Esophagus squamous epithelium (tissue), 5 donors: ENCODE measurements around the gene GNG12. TPM values are rescaled to one million over a fixed set of nuclear protein-coding genes. Genes with fewer than 3 reads are reported as not detected.

ENCODE experiments used
- DNase-seq: peaks from one replicate; lab custom pipeline; 2025; lab: John Stamatoyannopoulos, UW
- H3K27ac ChIP-seq, 4 donors: fragments of 200-600 bp; sonication (generic); one replicate each; pipeline ENCODE4 v1.5.1; 2016 to 2019; ENCODE audit warnings: mild to moderate bottlenecking in 1 of 4
- H3K27me3 ChIP-seq, 4 donors: fragments of 200-600 bp; sonication (generic); 1 replicate in 3 of 4; 2 replicates in 1 of 4; pipeline versions ENCODE4 v1.5.1 to v1.6.0; 2017 to 2021; ENCODE audit warnings: antibody characterized with exemption in 1 of 4
- H3K36me3 ChIP-seq, 3 donors: fragments of 200-600 bp; sonication (generic); one replicate each; pipeline ENCODE4 v1.5.1; 2016 to 2019
- H3K4me1 ChIP-seq, 3 donors: fragments of 200-600 bp; sonication (generic); one replicate each; pipeline ENCODE4 v1.5.1; 2017 to 2019
- H3K4me3 ChIP-seq, 4 donors: fragments of 200-600 bp; sonication (generic); 1 replicate in 3 of 4; 2 replicates in 1 of 4; pipeline ENCODE4 v1.5.1; 2016 to 2019; ENCODE audit warnings: mild to moderate bottlenecking in 2 of 4, moderate library complexity in 1 of 4
- H3K9me3 ChIP-seq, 3 donors: fragments of 200-600 bp; sonication (generic); one replicate each; pipeline ENCODE4 v1.5.1; 2016 to 2019
- POLR2A ChIP-seq, 4 donors: fragments of 450-650 bp; IDR thresholded peaks; one replicate each; pipeline ENCODE4 v1.6.1; 2017; ENCODE audit warnings: antibody characterized with exemption in 4 of 4, mild to moderate bottlenecking in 4 of 4, moderate library complexity in 3 of 4
- WGBS, 2 donors: methylation state at CpG; one replicate each; pipeline ENCODE4 v1.1.5; 2018; 5-methylcytosine and 5-hydroxymethylcytosine counted together
- intact Hi-C: fragments of 100-400 bp; cut with DNase I; formaldehyde crosslinking; loops from one replicate; pipeline ENCODE4 v1.15.0; 2022
- total RNA-seq, 4 donors: library from RNA; depleted of rRNA; stranded (reverse); fragments of >200 nt; gene quantifications; one replicate each; pipeline ENCODE4 v1.1.0, GENCODE V29; 2016
- TF ChIP-seq, protein P1 (sequence below), 6 experiments: fragments of 450-650 bp in 4 of 6; fragments of 200-600 bp in 2 of 6; sonication (generic) in 2 of 6; IDR thresholded peaks; one replicate each; pipeline ENCODE4 v1.5.1; 2016 to 2019; ENCODE audit warnings: antibody characterized with exemption in 6 of 6, mild to moderate bottlenecking in 4 of 6, moderate library complexity in 4 of 6
- donor health status: DM: yes; HTN: yes; CAD: no.

The GNG12 gene
- total RNA-seq, 4 donors from 2014 or later, result 65.4 to 104 (median 89.9) TPM

- H3K4me3 ChIP-seq, result peak overlapping the region in 3 of 4 donors; percentile 77 to 92 (median 84)
- H3K36me3 ChIP-seq, result peaks cover 6 to 27% (median 9%) of the 10 kb centered on the region in 3 donors
- DNase-seq, result no peak
- intact Hi-C loops, result loop anchor here (2.0 to 10.0 kb wide), 3 partner anchors 63 to 147 kb away; partner anchors contain the start of gene GNG12
- 28 to 57% methylated on average over 4 of the region's 4 CpGs for WGBS, 2 donors
- TF ChIP-seq, protein P1, sequence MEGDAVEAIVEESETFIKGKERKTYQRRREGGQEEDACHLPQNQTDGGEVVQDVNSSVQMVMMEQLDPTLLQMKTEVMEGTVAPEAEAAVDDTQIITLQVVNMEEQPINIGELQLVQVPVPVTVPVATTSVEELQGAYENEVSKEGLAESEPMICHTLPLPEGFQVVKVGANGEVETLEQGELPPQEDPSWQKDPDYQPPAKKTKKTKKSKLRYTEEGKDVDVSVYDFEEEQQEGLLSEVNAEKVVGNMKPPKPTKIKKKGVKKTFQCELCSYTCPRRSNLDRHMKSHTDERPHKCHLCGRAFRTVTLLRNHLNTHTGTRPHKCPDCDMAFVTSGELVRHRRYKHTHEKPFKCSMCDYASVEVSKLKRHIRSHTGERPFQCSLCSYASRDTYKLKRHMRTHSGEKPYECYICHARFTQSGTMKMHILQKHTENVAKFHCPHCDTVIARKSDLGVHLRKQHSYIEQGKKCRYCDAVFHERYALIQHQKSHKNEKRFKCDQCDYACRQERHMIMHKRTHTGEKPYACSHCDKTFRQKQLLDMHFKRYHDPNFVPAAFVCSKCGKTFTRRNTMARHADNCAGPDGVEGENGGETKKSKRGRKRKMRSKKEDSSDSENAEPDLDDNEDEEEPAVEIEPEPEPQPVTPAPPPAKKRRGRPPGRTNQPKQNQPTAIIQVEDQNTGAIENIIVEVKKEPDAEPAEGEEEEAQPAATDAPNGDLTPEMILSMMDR (IDR thresholded peaks at IDR 0.05), result no peak
- TF ChIP-seq POLR2A (IDR thresholded peaks at IDR 0.05), result no peak
- H3K9me3 ChIP-seq, result no peaks in the 10 kb centered on the region
- H3K27me3 ChIP-seq, result no peaks in the 10 kb centered on the region
- H3K27ac ChIP-seq, result peak overlapping the region in 3 of 4 donors; percentile 8 to 99 (median 97)
- H3K4me1 ChIP-seq, result peaks cover 19 to 44% (median 22%) of the 10 kb centered on the region in 3 donors
These were observed 145.6 kb downstream of the GNG12 start for GRCh38 chr1:67687649-67688048.

GRCh38 chr1:67687198-67687545, 146.1 kb downstream of the GNG12 start:
- peak overlapping the region; percentile 96 to 100 (median 98) for H3K27ac ChIP-seq
- TF ChIP-seq, protein P1 (IDR thresholded peaks at IDR 0.05), result no peak
- no peak for TF ChIP-seq POLR2A (IDR thresholded peaks at IDR 0.05)
- intact Hi-C loops, result loop anchor here (2.0 to 10.0 kb wide), 3 partner anchors 64 to 148 kb away; partner anchors contain the start of gene GNG12
- WGBS, 2 donors, result 44 to 52% methylated on average over 3 of the region's 3 CpGs
- peaks cover 19 to 48% (median 22%) of the 10 kb centered on the region in 3 donors for H3K4me1 ChIP-seq
- no peaks in the 10 kb centered on the region for H3K27me3 ChIP-seq
- DNase-seq, result no peak
- peak overlapping the region; percentile 77 to 99 (median 88) for H3K4me3 ChIP-seq
- peaks cover 6 to 27% (median 9%) of the 10 kb centered on the region in 3 donors for H3K36me3 ChIP-seq
- no peaks in the 10 kb centered on the region for H3K9me3 ChIP-seq

DNA sequence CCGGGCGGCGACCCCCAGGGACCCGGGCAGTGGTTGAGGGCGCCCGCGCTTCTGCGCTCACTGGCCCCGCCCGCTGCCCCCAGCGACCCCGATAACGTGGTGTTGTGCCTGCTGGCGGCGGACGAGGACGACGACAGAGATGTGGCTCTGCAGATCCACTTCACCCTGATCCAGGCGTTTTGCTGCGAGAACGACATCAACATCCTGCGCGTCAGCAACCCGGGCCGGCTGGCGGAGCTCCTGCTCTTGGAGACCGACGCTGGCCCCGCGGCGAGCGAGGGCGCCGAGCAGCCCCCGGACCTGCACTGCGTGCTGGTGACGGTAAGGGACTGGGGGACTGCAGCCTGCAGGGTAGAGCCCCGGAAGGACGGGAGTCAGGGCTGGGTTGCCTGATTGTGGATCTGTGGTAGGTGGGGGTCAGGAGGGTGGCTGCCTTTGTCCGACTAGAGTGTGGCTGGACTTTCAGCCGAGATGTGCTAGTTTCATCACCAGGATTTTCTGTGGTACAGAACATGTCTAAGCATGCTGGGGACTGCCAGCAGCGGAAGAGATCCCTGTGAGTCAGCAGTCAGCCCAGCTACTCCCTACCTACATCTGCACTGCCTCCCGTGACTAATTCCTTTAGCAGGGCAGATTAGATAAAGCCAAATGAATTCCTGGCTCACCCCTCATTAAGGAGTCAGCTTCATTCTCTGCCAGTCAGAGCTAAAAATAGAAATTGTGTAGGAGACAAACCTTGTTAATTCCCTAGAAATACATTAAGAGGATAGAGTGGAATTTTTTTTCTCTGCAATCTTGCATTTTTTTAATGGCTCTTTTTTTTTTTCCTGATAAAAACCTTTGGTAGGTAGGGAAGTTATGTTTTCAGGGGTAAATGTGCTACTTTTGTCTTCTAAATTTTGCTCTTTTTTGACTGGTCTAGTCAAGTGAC, 146.7 kb downstream of the GNG12 start:
- Histone ChIP-seq H3K27ac (peak overlapping the region; percentile 96 to 100 (median 98)), H3K9me3 (no peaks in the 10 kb centered on the region), H3K36me3 (peaks cover 6 to 27% (median 9%) of the 10 kb centered on the region in 3 donors), H3K27me3 (no peaks in the 10 kb centered on the region), H3K4me3 (peak overlapping the region; percentile 77 to 99 (median 88)), H3K4me1 (peaks cover 19 to 49% (median 22%) of the 10 kb centered on the region in 3 donors)
- 0% methylated on average over 4 to 10 of the region's 43 CpGs for WGBS, 2 donors
- intact Hi-C loops, result loop anchor here (2.0 to 10.0 kb wide), 3 partner anchors 64 to 148 kb away; partner anchors contain the start of gene GNG12
- TF ChIP-seq POLR2A (IDR thresholded peaks at IDR 0.05), result peak in 3 of 4 donors; percentile 59 to 83 (median 69)
- TF ChIP-seq, protein P1 (IDR thresholded peaks at IDR 0.05), result peak in 3 of 6 experiments; percentile 5 to 7 (median 7)
- DNase-seq, result no peak

DNA sequence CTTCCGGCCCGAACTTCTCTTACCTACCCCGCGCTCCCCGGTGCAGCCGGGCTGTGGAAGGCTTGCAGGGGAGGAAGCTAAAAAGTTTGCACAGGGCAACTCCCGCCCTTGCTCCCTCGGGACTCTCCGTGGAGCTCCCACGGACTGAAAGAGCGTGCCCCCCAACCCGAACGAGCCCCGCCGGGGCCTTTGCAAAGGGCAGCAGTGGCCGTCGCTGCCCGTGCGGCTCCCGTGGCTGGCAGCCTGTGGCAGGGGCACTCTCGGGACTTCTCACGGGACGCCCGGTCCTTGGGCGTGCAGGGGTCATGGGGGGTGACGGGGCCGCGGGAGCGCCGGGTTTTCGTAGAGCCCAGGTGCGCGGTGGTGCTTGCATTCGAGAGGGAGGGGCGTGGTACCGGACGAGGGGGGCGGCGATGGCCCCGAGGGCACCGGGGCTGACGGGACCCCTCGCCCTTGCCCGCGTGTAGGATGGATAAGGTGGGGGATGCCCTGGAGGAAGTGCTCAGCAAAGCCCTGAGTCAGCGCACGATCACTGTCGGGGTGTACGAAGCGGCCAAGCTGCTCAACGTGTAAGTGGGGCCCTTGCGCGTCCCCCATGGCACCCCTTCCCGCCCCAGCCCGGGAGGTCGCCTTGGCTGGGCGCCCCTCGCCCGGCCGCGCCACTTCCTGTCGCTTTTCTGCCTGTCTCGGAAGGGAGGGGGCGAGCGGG, 147.6 kb downstream of the GNG12 start:
- H3K4me3 ChIP-seq, result peak overlapping the region; percentile 77 to 99 (median 88)
- intact Hi-C loops, result loop anchor here (2.0 to 10.0 kb wide), 3 partner anchors 65 to 149 kb away; partner anchors contain the start of gene GNG12
- WGBS, 2 donors, result 0% methylated on average over 3 to 14 of the region's 65 CpGs
- H3K4me1 ChIP-seq, result peaks cover 19 to 49% (median 22%) of the 10 kb centered on the region in 3 donors
- DNase-seq, result peak; percentile 20
- H3K36me3 ChIP-seq, result peaks cover 6 to 27% (median 9%) of the 10 kb centered on the region in 3 donors
- H3K27ac ChIP-seq, result peak overlapping the region; percentile 96 to 100 (median 98)
- TF ChIP-seq, protein P1 (IDR thresholded peaks at IDR 0.05), result no peak
- no peak for TF ChIP-seq POLR2A (IDR thresholded peaks at IDR 0.05)
- H3K9me3 ChIP-seq, result no peaks in the 10 kb centered on the region
- no peaks in the 10 kb centered on the region for H3K27me3 ChIP-seq
